Dendritic cell treated with granulocyte-macrophage colony-stimulating factor and Interleukin-4, amounts not matched to agents 40 ng/mL and 50 ng/mL, for 4 days (primary cell): ENCODE data around the gene DUSP8.

ENCODE experiments used
- H3K27ac Mint-ChIP-seq: one replicate; pipeline ENCODE4 v1.8.0; 2022; ENCODE audit warnings: mild to moderate bottlenecking, mixed read lengths
- H3K27me3 Mint-ChIP-seq: one replicate; pipeline ENCODE4 v1.8.0; 2022; ENCODE audit warnings: mild to moderate bottlenecking, mixed read lengths
- H3K36me3 Mint-ChIP-seq: one replicate; pipeline ENCODE4 v1.8.0; 2022; ENCODE audit warnings: low read depth, mixed read lengths
- H3K4me1 Mint-ChIP-seq: one replicate; pipeline ENCODE4 v1.8.0; 2022; ENCODE audit warnings: low read depth, mixed read lengths
- H3K4me3 Mint-ChIP-seq: one replicate; pipeline ENCODE4 v1.8.0; 2022; ENCODE audit warnings: mild to moderate bottlenecking, moderate library complexity, mixed read lengths
- H3K9me3 Mint-ChIP-seq: one replicate; pipeline ENCODE4 v1.8.0; 2022; ENCODE audit warnings: mixed read lengths
- intact Hi-C: fragments of 100-400 bp; cut with micrococcal nuclease; formaldehyde crosslinking; loops from one replicate; pipeline ENCODE4 v1.15.0; 2022

The DUSP8 gene

GRCh38 chr11:1546077-1546535, 26.0 kb downstream of the DUSP8 start:
- intact Hi-C loops: no loop called here
- H3K9me3 Mint-ChIP-seq: no peaks in the 10 kb centered on the region

GRCh38 chr11:1545432-1545831, 26.6 kb downstream of the DUSP8 start:
- peaks cover 80% of the 10 kb centered on the region for H3K27me3 Mint-ChIP-seq
- H3K9me3 Mint-ChIP-seq: no peaks in the 10 kb centered on the region
- intact Hi-C loops: no loop called here
- H3K4me3 Mint-ChIP-seq: no peak overlapping the region
- H3K4me1 Mint-ChIP-seq: peaks cover 17% of the 10 kb centered on the region
- no peaks in the 10 kb centered on the region for H3K36me3 Mint-ChIP-seq
- no peak overlapping the region for H3K27ac Mint-ChIP-seq

More at GRCh38 chr11:1546077-1546535, 26.0 kb downstream of the DUSP8 start:
- H3K36me3 Mint-ChIP-seq: no peaks in the 10 kb centered on the region
- H3K4me1 Mint-ChIP-seq: peaks cover 17% of the 10 kb centered on the region
- peak overlapping the region; percentile 45 for H3K4me3 Mint-ChIP-seq
- peaks cover 76% of the 10 kb centered on the region for H3K27me3 Mint-ChIP-seq
- no peak overlapping the region for H3K27ac Mint-ChIP-seq

GRCh38 chr11:1544536-1544935, 27.5 kb downstream of the DUSP8 start:
- Mint-ChIP-seq H3K27ac (no peak overlapping the region), H3K4me1 (peaks cover 17% of the 10 kb centered on the region), H3K27me3 (peaks cover 76% of the 10 kb centered on the region), H3K9me3 (no peaks in the 10 kb centered on the region), H3K36me3 (no peaks in the 10 kb centered on the region), H3K4me3 (no peak overlapping the region)
- intact Hi-C loops: no loop called here

GRCh38 chr11:1543606-1544263, 28.3 kb downstream of the DUSP8 start:
- no peak overlapping the region for H3K27ac Mint-ChIP-seq
- intact Hi-C loops: no loop called here
- no peaks in the 10 kb centered on the region for H3K36me3 Mint-ChIP-seq
- no peak overlapping the region for H3K4me3 Mint-ChIP-seq
- H3K9me3 Mint-ChIP-seq: no peaks in the 10 kb centered on the region
- peaks cover 74% of the 10 kb centered on the region for H3K27me3 Mint-ChIP-seq
- peaks cover 14% of the 10 kb centered on the region for H3K4me1 Mint-ChIP-seq

GRCh38 chr11:1542267-1542666, 29.8 kb downstream of the DUSP8 start:
- H3K4me1 Mint-ChIP-seq: peaks cover under 1% of the 10 kb centered on the region
- no peaks in the 10 kb centered on the region for H3K36me3 Mint-ChIP-seq
- peaks cover 6% of the 10 kb centered on the region for H3K9me3 Mint-ChIP-seq
- intact Hi-C loops: no loop called here
- H3K27me3 Mint-ChIP-seq: peaks cover 69% of the 10 kb centered on the region
- no peak overlapping the region for H3K4me3 Mint-ChIP-seq
- no peak overlapping the region for H3K27ac Mint-ChIP-seq

- H3K36me3 Mint-ChIP-seq: no peaks in the 10 kb centered on the region
- no peak overlapping the region for H3K27ac Mint-ChIP-seq
- no peak overlapping the region for H3K4me3 Mint-ChIP-seq
- H3K27me3 Mint-ChIP-seq: peaks cover 67% of the 10 kb centered on the region
- H3K9me3 Mint-ChIP-seq: peaks cover 6% of the 10 kb centered on the region
- H3K4me1 Mint-ChIP-seq: no peaks in the 10 kb centered on the region
- intact Hi-C loops: no loop called here
These were observed 30.4 kb downstream of the DUSP8 start for GRCh38 chr11:1541474-1542204.

- H3K4me1 Mint-ChIP-seq: peaks cover 10% of the 10 kb centered on the region
- H3K4me3 Mint-ChIP-seq: no peak overlapping the region
- peaks cover 6% of the 10 kb centered on the region for H3K9me3 Mint-ChIP-seq
- peaks cover 53% of the 10 kb centered on the region for H3K27me3 Mint-ChIP-seq
- H3K36me3 Mint-ChIP-seq: peaks cover 13% of the 10 kb centered on the region
- intact Hi-C loops: no loop called here
- no peak overlapping the region for H3K27ac Mint-ChIP-seq
These were observed 32.0 kb downstream of the DUSP8 start for GRCh38 chr11:1540074-1540473.

GRCh38 chr11:1538153-1538552, 33.9 kb downstream of the DUSP8 start:
- H3K4me3 Mint-ChIP-seq: no peak overlapping the region
- peaks cover 6% of the 10 kb centered on the region for H3K9me3 Mint-ChIP-seq
- no peak overlapping the region for H3K27ac Mint-ChIP-seq
- H3K36me3 Mint-ChIP-seq: peaks cover 32% of the 10 kb centered on the region
- peaks cover 20% of the 10 kb centered on the region for H3K4me1 Mint-ChIP-seq
- H3K27me3 Mint-ChIP-seq: peaks cover 35% of the 10 kb centered on the region
- intact Hi-C loops: no loop called here

GRCh38 chr11:1536065-1536843, 35.8 kb downstream of the DUSP8 start:
- intact Hi-C loops: no loop called here
- no peak overlapping the region for H3K4me3 Mint-ChIP-seq
- peaks cover 51% of the 10 kb centered on the region for H3K36me3 Mint-ChIP-seq
- H3K27ac Mint-ChIP-seq: no peak overlapping the region
- H3K9me3 Mint-ChIP-seq: peaks cover 6% of the 10 kb centered on the region
- peaks cover 30% of the 10 kb centered on the region for H3K4me1 Mint-ChIP-seq
- peaks cover 24% of the 10 kb centered on the region for H3K27me3 Mint-ChIP-seq

GRCh38 chr11:1534682-1535081, 37.4 kb downstream of the DUSP8 start:
- H3K4me3 Mint-ChIP-seq: no peak overlapping the region
- peaks cover 31% of the 10 kb centered on the region for H3K4me1 Mint-ChIP-seq
- peaks cover 14% of the 10 kb centered on the region for H3K27me3 Mint-ChIP-seq
- peaks cover 6% of the 10 kb centered on the region for H3K9me3 Mint-ChIP-seq
- H3K27ac Mint-ChIP-seq: no peak overlapping the region
- intact Hi-C loops: no loop called here
- peaks cover 59% of the 10 kb centered on the region for H3K36me3 Mint-ChIP-seq

GRCh38 chr11:1534171-1534570, 37.9 kb downstream of the DUSP8 start:
- Mint-ChIP-seq H3K4me3 (no peak overlapping the region), H3K27ac (no peak overlapping the region), H3K4me1 (peaks cover 31% of the 10 kb centered on the region), H3K9me3 (peaks cover 6% of the 10 kb centered on the region), H3K36me3 (peaks cover 59% of the 10 kb centered on the region), H3K27me3 (peaks cover 12% of the 10 kb centered on the region)
- intact Hi-C loops: no loop called here

GRCh38 chr11:1533342-1533725, 38.7 kb downstream of the DUSP8 start:
- intact Hi-C loops: no loop called here
- Mint-ChIP-seq H3K27ac (no peak overlapping the region), H3K27me3 (peaks cover 5% of the 10 kb centered on the region), H3K36me3 (peaks cover 59% of the 10 kb centered on the region), H3K4me3 (no peak overlapping the region), H3K4me1 (peaks cover 31% of the 10 kb centered on the region), H3K9me3 (peaks cover 5% of the 10 kb centered on the region)

- Mint-ChIP-seq H3K27ac (no peak overlapping the region), H3K27me3 (no peaks in the 10 kb centered on the region), H3K36me3 (peaks cover 59% of the 10 kb centered on the region), H3K4me3 (no peak overlapping the region), H3K4me1 (peaks cover 31% of the 10 kb centered on the region), H3K9me3 (no peaks in the 10 kb centered on the region)
- intact Hi-C loops: no loop called here
These were observed 39.3 kb downstream of the DUSP8 start for GRCh38 chr11:1532606-1533341.
